ENCODE results near the gene SNX8. TPM values are rescaled to one million over a fixed set of nuclear protein-coding genes. Genes with fewer than 3 reads are reported as not detected.

Gene SNX8
- total and polyA plus RNA-seq, 5 experiments from 2014 or later: 3.4 to 10.9 (median 7.6) TPM

Small RNAs within 50 kb of the gene (microRNA-seq; reads per million reads assigned to microRNA genes)
- not detected for gene MIR6836 (ENCODE audit: borderline microRNAs expressed)

Other genes starting within 250 kb of the SNX8 start
- 10 to 100 TPM; 84.5 to 95.9 TPM for gene MAD1L1, start 81.5 kb downstream of the SNX8 start, total RNA-seq
- 100 to 1,000 TPM; 146 to 243 (median 190) TPM for gene MAD1L1, start 81.5 kb downstream of the SNX8 start, polyA plus RNA-seq
- gene MRM2, start 72.2 kb downstream of the SNX8 start, total RNA-seq: 10 to 100 TPM; 16.3 to 18.2 TPM
- 10 to 100 TPM; 31.8 to 53.0 (median 42.5) TPM for gene MRM2, start 72.2 kb downstream of the SNX8 start, polyA plus RNA-seq
- 10 to 100 TPM; 17.1 to 18.5 TPM for gene NUDT1, start 72.2 kb downstream of the SNX8 start, total RNA-seq
- 10 to 100 TPM; 52.0 to 62.3 (median 53.7) TPM for gene NUDT1, start 72.2 kb downstream of the SNX8 start, polyA plus RNA-seq
- 100 to 1,000 TPM; 153 to 162 TPM for gene EIF3B, start 40.4 kb upstream of the SNX8 start, total RNA-seq
- 100 to 1,000 TPM in 2 of 3 donors, 10 to 100 TPM in 1; 96.5 to 164 (median 114) TPM for gene EIF3B, start 40.4 kb upstream of the SNX8 start, polyA plus RNA-seq
- 10 to 100 TPM; 19.2 to 19.7 TPM for gene CHST12, start 89.2 kb upstream of the SNX8 start, total RNA-seq
- 10 to 100 TPM in 2 of 3 donors, 1 to 10 TPM in 1; 8.9 to 21.7 (median 16.5) TPM for gene CHST12, start 89.2 kb upstream of the SNX8 start, polyA plus RNA-seq
- gene GRIFIN, start 162.0 kb upstream of the SNX8 start, total RNA-seq: not detected
- gene GRIFIN, start 162.0 kb upstream of the SNX8 start, polyA plus RNA-seq: not detected
- 100 to 1,000 TPM; 151 to 153 TPM for gene LFNG, start 205.3 kb upstream of the SNX8 start, total RNA-seq
- 1 to 10 TPM in 2 of 3 donors, under 1 TPM in 1; 0.54 to 3.0 (median 1.6) TPM for gene LFNG, start 205.3 kb upstream of the SNX8 start, polyA plus RNA-seq
- 10 to 100 TPM; 32.2 to 32.4 TPM for gene BRAT1, start 241.1 kb upstream of the SNX8 start, total RNA-seq
- gene BRAT1, start 241.1 kb upstream of the SNX8 start, polyA plus RNA-seq: 10 to 100 TPM; 21.0 to 43.6 (median 25.4) TPM
- gene IQCE, start 244.5 kb upstream of the SNX8 start, total RNA-seq: 1 to 10 TPM; 6.6 to 8.9 TPM
- gene IQCE, start 244.5 kb upstream of the SNX8 start, polyA plus RNA-seq: 1 to 10 TPM in 2 of 3 donors, under 1 TPM in 1; 0.77 to 2.2 (median 2.0) TPM

Measured in naive thymus-derived CD8-positive, alpha-beta T cell (primary cell).